Measurements from ENCODE around the gene FUBP3.
"Not testable (repeated sequence)": the region's sequence is repeated elsewhere in the genome, so short reads cannot be mapped to it uniquely, and the experiment has no call there.

The FUBP3 gene

GRCh38 chr9:130681769-130682420 is 102.5 kb downstream of the FUBP3 start:
- peak in 13 of 58 donors; percentile 4 to 59 (median 41) for DNase-seq

DNA sequence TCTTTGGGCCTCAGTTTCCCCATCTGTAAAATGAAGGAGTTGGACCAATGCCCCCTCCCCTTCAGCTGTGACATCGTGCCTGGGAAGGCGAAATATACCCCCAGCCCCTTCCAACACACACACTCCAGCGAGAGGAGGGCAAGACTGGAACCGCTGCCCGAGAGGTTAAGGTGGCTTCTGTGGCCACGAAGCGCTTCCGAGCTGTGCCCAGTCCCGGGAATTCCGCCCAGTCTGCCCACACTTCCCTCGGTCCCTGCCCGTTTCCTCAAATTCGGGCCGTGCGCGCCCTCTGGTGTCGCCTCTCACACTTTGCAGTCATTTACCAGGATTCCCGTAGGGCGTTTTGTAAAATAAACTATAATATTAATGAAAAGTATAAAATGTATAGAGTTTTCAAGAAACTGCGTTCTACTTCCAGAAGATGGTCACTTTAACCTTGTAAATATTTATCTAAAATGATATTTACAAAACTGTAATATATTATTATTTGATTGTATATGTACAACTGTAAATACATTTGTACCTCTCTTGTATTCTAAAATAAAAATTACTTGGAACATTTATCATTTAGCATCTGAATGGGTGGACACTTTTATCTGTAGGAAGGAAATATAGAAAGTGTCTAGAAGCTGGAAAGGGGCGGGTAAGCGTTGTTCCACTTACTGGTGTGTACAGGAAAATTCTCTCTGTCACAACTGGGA is 103.2 kb downstream of the FUBP3 start:
- DNase-seq = peak in 56 of 58 donors; percentile 22 to 86 (median 62)

DNA sequence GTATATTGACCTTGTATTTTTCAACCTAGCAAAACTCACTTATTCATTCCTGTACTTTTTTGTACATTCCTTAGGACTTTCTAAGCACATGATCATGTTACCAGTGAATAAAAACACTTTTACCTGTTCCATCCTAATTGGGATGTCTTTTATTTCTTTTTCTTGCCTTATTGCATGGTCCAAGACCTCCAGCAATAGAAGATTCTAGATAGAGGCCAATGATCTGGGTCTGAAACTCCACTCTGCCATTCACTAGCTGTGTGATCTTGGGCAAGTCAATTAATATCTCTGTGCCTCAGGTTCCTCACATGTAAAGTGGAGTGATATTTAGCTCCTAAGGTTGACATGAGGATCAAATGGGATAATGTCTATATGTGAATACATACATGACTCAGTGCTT is 105.7 kb downstream of the FUBP3 start:
- DNase-seq = no peak

DNA sequence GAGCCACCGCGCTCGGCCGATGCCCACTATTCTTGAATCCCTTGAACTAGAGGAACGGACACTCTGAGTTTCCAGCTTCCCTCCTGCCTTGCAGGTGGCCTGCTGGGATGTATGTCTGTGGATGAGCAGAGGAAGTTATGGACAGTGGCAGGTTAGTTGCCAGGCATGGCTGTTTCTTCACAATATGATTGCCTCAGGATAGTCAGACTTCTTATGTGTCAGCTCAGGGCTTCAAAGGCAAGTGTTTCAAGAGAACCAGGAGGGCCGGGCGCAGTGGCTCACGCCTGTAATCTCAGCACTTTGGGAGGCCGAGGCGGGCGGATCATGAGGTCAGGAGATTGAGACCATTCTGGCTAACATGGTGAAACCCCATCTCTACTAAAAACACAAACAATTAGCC is 106.6 kb downstream of the FUBP3 start:
- not testable (repeated sequence) for DNase-seq

DNA sequence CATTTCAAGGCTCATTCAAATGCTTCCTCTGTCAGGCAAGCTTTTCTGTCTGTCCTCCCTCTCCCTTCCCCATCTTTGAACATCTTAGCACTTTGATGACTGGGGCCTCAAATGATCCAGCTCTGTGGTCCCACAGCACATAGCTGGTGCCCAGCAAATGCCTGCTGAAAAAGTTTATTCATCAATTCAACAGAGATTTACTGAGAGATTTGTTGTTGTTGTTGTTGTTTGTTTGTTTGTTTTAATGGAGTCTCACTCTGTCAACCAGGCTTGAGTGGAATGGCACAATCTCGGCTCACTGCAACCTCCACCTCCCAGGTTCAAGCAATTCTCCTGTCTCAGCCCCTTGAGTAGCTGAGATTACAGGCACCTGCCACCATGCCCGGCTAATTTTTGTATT is 108.2 kb downstream of the FUBP3 start:
- no peak for DNase-seq
